Measurements from ENCODE around the gene HNRNPF.

DNA sequence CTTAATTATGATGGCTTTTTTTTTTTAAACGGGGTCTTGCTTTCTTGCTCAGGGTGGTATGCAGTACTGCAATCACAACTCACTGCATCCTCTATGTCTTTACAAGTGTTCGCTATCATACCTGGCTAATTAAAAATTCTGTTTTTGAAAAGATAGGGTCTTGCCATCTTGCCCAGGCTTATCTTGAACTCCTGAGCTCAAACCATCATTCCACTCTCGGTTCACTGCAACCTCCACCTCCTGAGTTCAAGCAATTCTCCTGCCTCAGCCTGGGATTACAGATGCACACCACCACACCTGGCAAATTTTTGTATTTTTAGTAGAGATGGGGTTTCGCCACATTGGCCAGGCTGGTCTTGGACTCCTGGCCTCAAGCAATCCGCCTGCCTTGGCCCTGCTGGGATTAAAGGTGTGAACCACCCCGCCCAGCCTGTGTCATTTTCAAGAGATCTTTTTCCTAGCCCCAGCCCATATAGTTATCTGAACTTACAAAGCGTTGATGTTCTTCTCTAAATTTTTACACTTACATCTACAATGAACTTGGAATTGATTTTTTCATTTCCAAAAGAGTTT lies 6.0 kb downstream of the HNRNPF start:
- TF ChIP-seq, protein P1, sequence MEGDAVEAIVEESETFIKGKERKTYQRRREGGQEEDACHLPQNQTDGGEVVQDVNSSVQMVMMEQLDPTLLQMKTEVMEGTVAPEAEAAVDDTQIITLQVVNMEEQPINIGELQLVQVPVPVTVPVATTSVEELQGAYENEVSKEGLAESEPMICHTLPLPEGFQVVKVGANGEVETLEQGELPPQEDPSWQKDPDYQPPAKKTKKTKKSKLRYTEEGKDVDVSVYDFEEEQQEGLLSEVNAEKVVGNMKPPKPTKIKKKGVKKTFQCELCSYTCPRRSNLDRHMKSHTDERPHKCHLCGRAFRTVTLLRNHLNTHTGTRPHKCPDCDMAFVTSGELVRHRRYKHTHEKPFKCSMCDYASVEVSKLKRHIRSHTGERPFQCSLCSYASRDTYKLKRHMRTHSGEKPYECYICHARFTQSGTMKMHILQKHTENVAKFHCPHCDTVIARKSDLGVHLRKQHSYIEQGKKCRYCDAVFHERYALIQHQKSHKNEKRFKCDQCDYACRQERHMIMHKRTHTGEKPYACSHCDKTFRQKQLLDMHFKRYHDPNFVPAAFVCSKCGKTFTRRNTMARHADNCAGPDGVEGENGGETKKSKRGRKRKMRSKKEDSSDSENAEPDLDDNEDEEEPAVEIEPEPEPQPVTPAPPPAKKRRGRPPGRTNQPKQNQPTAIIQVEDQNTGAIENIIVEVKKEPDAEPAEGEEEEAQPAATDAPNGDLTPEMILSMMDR (IDR thresholded peaks at IDR 0.05) = no peak
- no peak for TF ChIP-seq POLR2A (IDR thresholded peaks at IDR 0.05)
